Measurements from ENCODE around the gene CYSRT1.

- TF ChIP-seq EZH2 (IDR thresholded peaks at IDR 0.05; ENCODE audit: low read length), result no peak
- no peak for TF ChIP-seq CTCF (optimal IDR thresholded peaks at IDR 0.05 in 1 of 3, IDR thresholded peaks at IDR 0.05 in 1 of 3, conservative IDR thresholded peaks at IDR 0.05 in 1 of 3; ENCODE audit: extremely low read depth in 1 of 3, insufficient read depth in 2 of 3, low read length in 3 of 3)
Measured at GRCh38 chr9:137273611-137274320, 48.8 kb downstream of the CYSRT1 start.
